Brain microvascular endothelial cell (primary cell): ENCODE results near the gene ZNF862.

Experiments
- DNase-seq: peaks from one replicate; pipeline ENCODE4 v3.0.0-alpha.2; 2020
- H3K27ac ChIP-seq: fragments of 250-450 bp; sonication (Bioruptor Pico); 2 replicates; pipeline ENCODE4 v1.5.1; 2020; ENCODE audit warnings: mild to moderate bottlenecking, moderate library complexity
- H3K27me3 ChIP-seq: fragments of 250-450 bp; sonication (Bioruptor Pico); replicated peaks from 2 replicates; pipeline ENCODE4 v1.5.1; 2020; ENCODE audit warnings: mild to moderate bottlenecking
- H3K36me3 ChIP-seq: fragments of 250-450 bp; sonication (Bioruptor Pico); replicated peaks from 2 replicates; pipeline ENCODE4 v1.5.1; 2020; ENCODE audit warnings: mild to moderate bottlenecking
- H3K4me3 ChIP-seq: 2 replicates; pipeline ENCODE4 v1.5.1; 2011; ENCODE audit warnings: low read depth, mild to moderate bottlenecking, control low read depth, low read length, moderate library complexity
- CTCF ChIP-seq: IDR thresholded peaks from 2 replicates; pipeline ENCODE4 v1.5.1; 2011; ENCODE audit warnings: low read depth, mild to moderate bottlenecking, moderate library complexity, low read length, control low read depth, inconsistent platforms; ENCODE audit errors: missing control alignments
- in situ Hi-C: cut with HindIII; loops from 2 replicates; pipeline ENCODE4 v1.10.0; 2017; ENCODE audit warnings: low sequenced_read_pairs, low pct_ligation_motif_present

ZNF862 gene

GRCh38 chr7:149854611-149855360 lies 16.6 kb downstream of the ZNF862 start:
- Histone ChIP-seq H3K4me3 (no peak overlapping the region), H3K27me3 (no peaks in the 10 kb centered on the region), H3K27ac (peak overlapping the region; percentile 9), H3K36me3 (no peaks in the 10 kb centered on the region)
- DNase-seq = peak; percentile 21
- in situ Hi-C loops = no loop called here
- no peak for TF ChIP-seq CTCF

- H3K27me3 ChIP-seq = no peaks in the 10 kb centered on the region
- no peak overlapping the region for H3K4me3 ChIP-seq
- H3K27ac ChIP-seq = peak overlapping the region; percentile 9
- no peaks in the 10 kb centered on the region for H3K36me3 ChIP-seq
- peak; percentile 25 for TF ChIP-seq CTCF
- in situ Hi-C loops = no loop called here
- DNase-seq = peak; percentile 84
Measured at GRCh38 chr7:149855361-149856305, 17.5 kb downstream of the ZNF862 start.

GRCh38 chr7:149856583-149856982 lies 18.4 kb downstream of the ZNF862 start:
- H3K36me3 ChIP-seq = no peaks in the 10 kb centered on the region
- in situ Hi-C loops = no loop called here

GRCh38 chr7:149859369-149859768 lies 21.2 kb downstream of the ZNF862 start:
- in situ Hi-C loops = no loop called here
- Histone ChIP-seq H3K4me3 (no peak overlapping the region), H3K27ac (no peak overlapping the region), H3K27me3 (no peaks in the 10 kb centered on the region), H3K36me3 (no peaks in the 10 kb centered on the region)
- no peak for TF ChIP-seq CTCF
- DNase-seq = no peak

More at GRCh38 chr7:149856583-149856982, 18.4 kb downstream of the ZNF862 start:
- Histone ChIP-seq H3K27ac (no peak overlapping the region), H3K4me3 (no peak overlapping the region), H3K27me3 (no peaks in the 10 kb centered on the region)
- no peak for TF ChIP-seq CTCF
- no peak for DNase-seq

- no peak for TF ChIP-seq CTCF
- H3K36me3 ChIP-seq = no peaks in the 10 kb centered on the region
- no peak for DNase-seq
- H3K27ac ChIP-seq = no peak overlapping the region
- no peaks in the 10 kb centered on the region for H3K27me3 ChIP-seq
- H3K4me3 ChIP-seq = no peak overlapping the region
- in situ Hi-C loops = no loop called here
Measured at GRCh38 chr7:149859876-149860275, 21.7 kb downstream of the ZNF862 start.
